ENCODE data around the gene MAN1B1.

DNA sequence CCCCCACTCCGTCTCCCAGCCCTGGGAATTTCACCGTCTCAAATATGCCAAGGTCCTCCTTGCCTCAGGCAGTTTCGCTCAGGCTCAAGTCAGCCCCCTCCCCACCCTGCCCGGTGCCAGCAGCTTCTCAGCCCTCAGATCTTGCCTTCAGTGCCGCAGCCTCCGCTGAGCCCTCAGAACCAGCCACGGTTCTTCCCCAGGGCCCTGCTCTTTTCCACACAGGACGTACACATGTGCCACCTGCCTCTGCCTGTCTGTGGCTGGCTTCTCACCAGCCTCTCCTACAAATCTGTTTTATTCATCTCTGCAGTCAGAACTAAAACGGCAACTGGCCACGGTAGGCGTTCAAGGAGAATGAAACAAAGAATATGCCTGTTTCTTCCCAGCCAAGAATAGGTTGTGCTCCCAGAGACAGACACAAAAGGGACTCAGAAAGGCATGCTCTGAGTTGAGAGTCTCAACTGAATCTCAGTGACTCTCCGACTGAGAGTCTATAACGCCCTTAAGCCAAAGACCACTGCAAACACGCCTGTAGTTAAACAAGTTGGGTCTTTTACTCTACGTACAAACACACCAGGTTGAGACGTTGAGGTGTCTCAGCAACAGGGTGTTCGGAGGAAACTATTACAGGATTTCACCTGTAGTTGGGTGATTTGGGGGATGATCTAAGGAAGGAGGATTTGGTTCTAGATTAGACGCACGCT lies 41.5 kb downstream of the MAN1B1 start:
- TF ChIP-seq, protein P1, sequence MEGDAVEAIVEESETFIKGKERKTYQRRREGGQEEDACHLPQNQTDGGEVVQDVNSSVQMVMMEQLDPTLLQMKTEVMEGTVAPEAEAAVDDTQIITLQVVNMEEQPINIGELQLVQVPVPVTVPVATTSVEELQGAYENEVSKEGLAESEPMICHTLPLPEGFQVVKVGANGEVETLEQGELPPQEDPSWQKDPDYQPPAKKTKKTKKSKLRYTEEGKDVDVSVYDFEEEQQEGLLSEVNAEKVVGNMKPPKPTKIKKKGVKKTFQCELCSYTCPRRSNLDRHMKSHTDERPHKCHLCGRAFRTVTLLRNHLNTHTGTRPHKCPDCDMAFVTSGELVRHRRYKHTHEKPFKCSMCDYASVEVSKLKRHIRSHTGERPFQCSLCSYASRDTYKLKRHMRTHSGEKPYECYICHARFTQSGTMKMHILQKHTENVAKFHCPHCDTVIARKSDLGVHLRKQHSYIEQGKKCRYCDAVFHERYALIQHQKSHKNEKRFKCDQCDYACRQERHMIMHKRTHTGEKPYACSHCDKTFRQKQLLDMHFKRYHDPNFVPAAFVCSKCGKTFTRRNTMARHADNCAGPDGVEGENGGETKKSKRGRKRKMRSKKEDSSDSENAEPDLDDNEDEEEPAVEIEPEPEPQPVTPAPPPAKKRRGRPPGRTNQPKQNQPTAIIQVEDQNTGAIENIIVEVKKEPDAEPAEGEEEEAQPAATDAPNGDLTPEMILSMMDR (optimal IDR thresholded peaks at IDR 0.05 in 1 of 3, IDR thresholded peaks at IDR 0.05 in 1 of 3, conservative IDR thresholded peaks at IDR 0.05 in 1 of 3; ENCODE audit: extremely low read depth in 1 of 3, insufficient read depth in 2 of 3, low read length in 3 of 3) = no peak
- TF ChIP-seq EZH2 (IDR thresholded peaks at IDR 0.05; ENCODE audit: low read length) = no peak

All from keratinocyte (primary cell).